Keratinocyte (primary cell): ENCODE data around the gene DLG2.

Experiments used
- EZH2 ChIP-seq: IDR thresholded peaks from one replicate; pipeline ENCODE4 v1.6.1; 2012; ENCODE audit warnings: inconsistent platforms, mild to moderate bottlenecking, low read length, moderate library complexity
- TF ChIP-seq, protein P1 (sequence below), 3 experiments: IDR thresholded peaks in 1 of 3; conservative IDR thresholded peaks in 1 of 3; optimal IDR thresholded peaks in 1 of 3; 2 replicates in 2 of 3; 3 replicates in 1 of 3; pipeline versions ENCODE3 to v1.5.1; 2011; ENCODE audit warnings: low read length in 3 of 3, mild to moderate bottlenecking in 3 of 3, moderate library complexity in 2 of 3, control low read depth in 1 of 3, inconsistent platforms in 1 of 3; ENCODE audit not compliant: insufficient read depth in 2 of 3; ENCODE audit errors: extremely low read depth in 1 of 3

DNA sequence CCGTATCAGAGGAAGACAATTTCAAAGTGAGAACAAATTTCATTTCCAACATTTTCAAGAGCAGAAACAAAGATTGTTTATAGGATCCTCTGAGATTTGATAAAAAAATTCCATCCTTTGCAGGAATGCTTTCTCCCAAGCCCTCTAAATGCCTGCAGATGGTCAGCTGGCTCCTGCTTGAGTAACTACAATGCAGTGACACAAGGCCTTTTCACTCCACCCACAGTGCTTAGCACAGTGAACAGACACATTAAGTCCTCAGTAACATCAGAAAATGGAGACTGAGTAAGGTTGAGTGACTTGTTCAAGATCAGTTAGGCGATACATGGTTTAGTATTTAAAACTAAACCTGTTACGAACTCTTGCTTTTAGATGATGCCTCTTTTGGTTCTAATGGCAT, 1813.8 kb downstream of the DLG2 start:
- TF ChIP-seq, protein P1, sequence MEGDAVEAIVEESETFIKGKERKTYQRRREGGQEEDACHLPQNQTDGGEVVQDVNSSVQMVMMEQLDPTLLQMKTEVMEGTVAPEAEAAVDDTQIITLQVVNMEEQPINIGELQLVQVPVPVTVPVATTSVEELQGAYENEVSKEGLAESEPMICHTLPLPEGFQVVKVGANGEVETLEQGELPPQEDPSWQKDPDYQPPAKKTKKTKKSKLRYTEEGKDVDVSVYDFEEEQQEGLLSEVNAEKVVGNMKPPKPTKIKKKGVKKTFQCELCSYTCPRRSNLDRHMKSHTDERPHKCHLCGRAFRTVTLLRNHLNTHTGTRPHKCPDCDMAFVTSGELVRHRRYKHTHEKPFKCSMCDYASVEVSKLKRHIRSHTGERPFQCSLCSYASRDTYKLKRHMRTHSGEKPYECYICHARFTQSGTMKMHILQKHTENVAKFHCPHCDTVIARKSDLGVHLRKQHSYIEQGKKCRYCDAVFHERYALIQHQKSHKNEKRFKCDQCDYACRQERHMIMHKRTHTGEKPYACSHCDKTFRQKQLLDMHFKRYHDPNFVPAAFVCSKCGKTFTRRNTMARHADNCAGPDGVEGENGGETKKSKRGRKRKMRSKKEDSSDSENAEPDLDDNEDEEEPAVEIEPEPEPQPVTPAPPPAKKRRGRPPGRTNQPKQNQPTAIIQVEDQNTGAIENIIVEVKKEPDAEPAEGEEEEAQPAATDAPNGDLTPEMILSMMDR (optimal IDR thresholded peaks at IDR 0.05 in 1 of 3, IDR thresholded peaks at IDR 0.05 in 1 of 3, conservative IDR thresholded peaks at IDR 0.05 in 1 of 3; ENCODE audit: extremely low read depth in 1 of 3, insufficient read depth in 2 of 3, low read length in 3 of 3): no peak
- no peak for TF ChIP-seq EZH2
